DMS114 treated with DMSO at 0.1 percent for 48 hours (cell line): ENCODE results near the gene DDN.

Experiments
- DNase-seq: peaks from one replicate; lab custom pipeline; 2025; ENCODE audit not compliant: unreplicated experiment; lab: John Stamatoyannopoulos, UW

The DDN gene

DNA sequence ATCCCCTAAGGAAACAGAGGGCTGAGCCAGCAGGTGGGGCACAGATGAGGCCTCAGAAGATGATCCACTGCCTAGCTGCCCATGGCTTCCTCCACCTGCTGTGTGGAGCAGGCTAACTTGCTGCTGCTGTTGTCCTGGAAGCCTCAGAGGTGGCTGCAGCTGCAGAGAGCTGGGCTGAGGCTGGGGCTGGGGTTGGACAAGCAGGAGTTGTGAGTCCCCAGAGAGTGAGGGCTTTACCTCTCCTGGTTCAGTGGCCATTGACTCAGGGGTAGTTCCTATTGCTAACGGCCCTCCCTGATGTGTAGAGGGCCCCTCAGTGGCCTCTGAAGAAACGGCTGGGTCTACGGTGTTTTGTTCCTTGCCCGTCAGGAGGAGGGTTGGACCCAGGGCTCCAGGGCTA lies 33.1 kb upstream of the DDN start:
- no peak for DNase-seq

DNA sequence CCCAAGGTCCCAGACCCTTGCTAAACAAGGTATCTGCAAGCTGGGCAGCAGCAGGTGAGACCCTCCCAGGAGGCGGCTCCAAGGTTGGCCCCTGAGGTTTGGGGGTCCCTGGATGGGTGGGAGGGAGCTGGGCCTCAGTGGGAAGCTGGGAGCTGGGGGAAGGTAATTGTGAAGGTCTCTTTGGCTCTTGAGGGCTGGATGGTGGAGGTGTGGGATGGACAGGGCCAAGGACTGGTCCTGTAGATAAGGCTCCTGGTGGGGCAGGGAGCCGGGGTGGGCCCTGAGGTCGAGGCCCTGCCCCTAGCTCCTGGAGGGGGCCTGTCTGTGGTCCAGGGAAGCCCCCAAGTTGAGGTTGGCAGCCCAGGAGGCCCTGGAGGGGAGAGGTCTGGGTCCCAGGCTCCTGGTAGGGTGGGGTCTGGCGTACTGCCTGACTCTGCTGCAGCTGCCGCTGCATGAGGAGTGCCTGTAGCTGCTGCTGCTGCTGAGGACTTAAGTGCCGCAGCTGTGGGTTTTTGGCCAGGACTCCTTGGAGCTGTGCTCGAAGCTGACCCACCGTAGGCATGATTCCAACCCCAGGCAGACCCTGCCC lies 32.5 kb upstream of the DDN start:
- no peak for DNase-seq

DNA sequence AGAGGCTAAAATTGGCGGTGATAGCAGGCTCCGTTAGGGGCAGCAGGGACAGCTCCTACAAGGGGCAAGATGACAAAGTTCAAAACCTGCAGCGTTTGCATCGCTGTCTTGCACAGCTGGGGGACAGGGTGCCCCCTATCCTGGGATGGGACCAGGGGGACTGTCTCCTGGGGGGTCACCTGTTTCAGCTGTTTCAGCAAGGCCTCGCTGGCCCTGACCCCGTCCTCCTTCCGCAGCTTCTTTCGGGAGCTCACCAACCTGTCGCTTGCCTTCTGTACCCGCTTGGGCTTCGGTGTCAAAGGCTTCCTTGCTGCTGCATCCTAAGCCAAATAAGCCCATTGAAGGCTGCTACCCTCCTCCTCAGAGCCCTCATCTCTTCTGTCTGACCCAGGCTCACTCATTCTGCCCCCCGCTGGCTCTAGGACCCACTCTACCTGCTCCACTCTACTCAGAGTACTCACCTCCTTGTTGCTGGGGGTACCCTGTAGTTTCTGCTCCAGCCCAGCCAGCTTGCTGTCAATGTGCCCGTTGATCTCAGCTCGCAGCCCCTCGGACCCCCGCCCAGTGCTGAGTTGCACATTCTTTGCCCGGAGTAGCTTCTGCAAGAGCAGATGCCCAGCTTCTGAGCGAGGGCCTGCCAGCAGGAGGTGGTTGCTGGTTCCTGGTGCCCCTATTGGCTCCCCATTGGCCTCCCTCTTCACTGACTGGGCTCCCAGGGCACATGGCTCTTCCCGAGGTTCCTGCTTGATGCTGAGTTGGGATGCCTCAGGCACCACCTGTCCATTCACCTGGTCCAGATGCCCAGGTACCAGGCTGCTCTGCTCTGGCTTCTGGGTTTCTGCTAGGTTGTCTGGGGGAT lies 31.8 kb upstream of the DDN start:
- no peak for DNase-seq

DNA sequence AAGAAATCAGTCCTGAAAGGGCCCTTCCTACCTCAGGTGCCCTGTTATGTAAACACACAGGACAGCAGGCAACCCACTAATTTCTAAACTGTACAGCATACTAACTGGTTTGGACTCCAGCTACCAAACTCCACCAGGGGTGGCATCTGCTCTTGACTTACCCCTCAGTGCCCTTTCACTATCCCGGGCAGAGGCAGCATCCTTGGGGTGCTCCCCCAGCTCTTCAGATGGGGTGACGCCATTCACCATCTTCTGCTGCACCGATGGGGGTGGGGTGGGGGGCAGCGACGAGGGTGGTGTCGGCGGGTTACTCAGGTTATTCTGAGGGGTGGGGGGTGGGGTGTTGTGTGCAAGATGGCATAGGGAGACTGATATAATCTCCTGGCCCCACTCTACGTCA lies 30.9 kb upstream of the DDN start:
- no peak for DNase-seq

DNA sequence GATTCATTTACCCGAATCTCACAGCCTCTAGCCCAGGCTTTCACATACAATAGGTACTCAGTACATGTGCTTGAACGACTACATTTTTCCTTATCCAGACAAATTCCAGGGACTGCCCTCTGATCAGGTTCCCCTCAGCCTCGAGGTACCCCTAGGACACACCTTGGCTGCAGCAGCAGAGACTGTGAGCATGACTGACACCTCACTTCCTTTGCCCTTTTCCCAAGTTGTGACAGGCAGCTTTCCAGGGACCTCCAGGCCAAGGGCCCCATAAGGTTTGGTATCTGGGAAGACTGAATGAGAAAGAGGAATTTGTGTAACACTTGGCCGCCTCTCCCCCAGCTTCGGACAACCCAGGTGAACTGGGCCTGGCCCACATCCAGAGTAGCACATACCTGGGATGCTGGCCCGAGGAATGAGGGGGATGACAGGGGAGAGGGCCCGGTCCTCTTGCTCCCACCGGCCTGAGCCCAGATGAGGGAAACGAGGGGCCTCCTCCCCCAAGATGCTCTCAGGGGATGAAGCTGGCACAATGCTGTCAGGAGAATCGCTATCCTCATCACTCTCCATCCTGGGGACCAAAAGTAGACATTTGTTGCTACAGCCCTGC lies 29.6 kb upstream of the DDN start:
- DNase-seq = no peak

DNA sequence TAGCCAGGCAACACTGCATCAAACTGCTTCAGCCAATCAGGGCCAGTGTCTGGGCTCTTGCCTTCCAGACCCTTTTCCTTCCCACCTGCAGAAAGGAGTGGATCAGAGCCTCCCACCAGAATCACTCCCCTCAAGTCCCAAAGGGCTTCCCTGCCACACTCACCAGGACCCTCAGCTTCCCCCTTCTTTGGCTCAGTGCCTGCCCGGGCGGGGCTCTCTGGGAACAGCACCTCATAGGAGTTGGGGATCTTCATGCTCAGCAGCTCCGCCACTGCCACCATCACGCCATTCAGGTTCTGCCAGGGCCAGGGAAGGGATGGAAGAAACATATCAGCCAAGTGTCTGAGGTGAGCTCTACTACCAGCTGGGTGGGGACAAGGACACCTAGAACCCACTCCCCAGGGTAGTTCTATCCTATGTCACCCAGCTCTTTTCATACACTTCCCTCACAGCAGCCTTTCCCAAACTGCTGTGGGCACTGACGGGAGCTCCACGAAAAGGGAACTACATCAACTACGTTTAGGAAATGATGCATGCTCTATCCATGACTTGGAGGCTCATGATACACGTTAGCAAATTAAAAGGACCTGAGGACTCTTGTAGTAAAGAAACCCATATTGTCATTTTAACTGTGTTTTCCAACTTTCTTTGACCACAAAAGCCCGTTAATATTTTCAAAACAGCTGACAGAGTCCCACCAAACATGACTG lies 28.8 kb upstream of the DDN start:
- no peak for DNase-seq

DNA sequence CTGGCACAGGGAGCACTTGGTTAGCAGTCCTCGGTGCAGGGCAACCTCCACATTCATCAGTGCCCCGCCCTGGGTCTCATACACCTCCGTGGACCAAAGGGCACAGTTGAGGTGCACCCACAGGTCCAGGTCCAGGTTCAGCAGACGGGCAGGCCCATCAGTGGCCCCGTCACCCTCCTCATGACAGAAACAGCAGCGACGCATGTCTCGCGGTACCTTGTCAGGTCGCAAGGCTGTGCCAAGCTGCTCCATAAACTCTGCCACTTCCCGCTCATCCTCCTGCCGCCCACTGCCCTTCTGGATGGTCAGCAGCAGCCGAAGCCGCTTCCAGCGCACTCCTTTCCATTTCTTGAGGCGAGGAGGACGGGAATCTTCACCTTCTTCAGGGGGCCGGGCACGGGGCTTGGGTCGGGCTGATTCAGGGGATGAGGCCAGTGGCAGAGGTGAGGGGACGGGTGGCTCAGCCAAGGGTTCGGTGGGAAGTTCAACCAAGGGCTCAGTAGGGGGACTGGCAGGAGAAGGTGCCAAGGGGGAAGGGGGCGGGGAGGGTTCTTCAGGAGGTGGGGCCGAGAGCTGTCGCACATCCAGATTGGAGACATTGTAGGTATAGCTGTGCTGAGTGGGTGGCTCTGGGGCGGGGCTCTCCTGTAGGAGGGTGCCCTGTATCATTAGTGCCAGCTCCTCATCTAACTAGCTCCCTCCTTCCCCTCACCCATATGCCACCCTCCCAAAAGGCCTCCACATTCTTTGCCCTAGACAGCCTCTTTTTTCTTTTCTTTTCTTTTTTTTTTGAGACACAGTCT lies 27.7 kb upstream of the DDN start:
- no peak for DNase-seq

DNA sequence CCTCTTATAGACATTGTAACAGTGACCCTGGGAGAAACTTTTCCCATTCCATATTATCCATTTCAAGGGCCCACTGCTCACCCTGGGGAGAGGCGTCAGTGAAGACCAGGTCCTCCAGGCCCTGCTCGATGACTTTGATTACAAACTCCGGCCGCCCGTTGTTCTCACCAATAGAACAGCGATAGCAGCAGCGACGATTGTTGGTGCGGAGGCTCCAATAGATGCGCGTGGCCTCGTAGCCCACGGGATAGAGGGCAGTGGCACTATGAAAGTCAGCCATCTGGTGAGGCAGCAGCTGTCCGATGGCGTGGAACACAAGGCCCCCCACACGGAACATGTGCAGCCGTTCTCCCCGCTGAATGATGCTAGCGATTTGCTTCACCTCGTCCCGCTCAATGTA lies 26.9 kb upstream of the DDN start:
- no peak for DNase-seq

DNA sequence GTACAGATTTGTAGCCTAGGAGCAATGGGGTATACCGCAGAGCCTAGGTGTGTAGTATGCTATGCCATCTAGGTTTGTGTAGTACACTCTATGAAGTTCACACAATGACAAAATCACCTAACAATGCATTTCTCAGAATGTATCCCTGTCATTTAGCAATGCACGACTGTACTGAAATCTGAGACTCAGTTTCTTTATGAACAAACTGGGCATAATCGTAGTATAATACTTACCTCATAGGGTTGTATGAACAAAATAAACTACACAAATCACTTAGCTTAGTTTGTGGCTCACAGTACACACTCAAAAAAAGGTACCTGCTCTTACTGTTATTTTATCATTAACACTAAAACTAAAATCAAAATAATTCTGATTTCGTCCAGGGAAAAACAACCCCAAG lies 26.3 kb upstream of the DDN start:
- no peak for DNase-seq

DNA sequence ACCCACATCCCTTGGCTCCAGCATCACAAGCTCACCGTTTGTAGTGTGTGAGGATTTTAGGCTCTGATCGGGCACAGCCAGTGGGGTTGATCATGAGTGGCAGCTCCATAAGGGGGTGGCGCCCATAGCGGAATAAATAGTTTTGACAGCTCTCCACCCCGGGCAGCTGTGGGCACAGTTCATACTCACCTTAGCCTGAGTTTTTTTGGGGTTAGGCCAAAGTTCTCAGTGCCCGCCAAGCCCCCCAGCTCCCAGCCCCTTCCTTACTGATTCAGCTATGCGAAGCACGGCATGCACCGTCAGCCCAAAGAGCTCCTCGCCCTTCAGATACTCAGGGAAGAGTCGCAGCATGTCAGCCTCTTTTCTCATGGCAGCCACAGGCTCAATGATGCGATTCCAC lies 25.4 kb upstream of the DDN start:
- no peak for DNase-seq

DNA sequence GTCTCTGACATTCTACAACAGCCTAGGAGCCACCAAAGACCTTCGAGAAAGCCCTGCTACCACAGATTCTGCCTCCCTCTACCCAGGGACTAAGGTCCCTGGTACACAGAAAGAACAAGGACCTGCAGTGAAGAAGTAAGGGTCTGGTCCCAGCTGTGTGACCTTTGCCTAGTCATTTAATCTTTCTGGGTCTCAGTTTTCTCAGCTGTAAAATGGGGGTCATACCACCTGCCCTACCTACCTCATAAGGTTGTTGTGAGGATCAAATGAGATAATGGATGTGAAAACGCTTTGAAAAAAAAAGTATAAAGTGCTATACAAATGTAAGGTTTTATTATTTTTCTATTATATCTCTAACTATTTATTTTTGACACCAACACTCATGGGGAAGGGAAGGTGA lies 24.6 kb upstream of the DDN start:
- DNase-seq = no peak

DNA sequence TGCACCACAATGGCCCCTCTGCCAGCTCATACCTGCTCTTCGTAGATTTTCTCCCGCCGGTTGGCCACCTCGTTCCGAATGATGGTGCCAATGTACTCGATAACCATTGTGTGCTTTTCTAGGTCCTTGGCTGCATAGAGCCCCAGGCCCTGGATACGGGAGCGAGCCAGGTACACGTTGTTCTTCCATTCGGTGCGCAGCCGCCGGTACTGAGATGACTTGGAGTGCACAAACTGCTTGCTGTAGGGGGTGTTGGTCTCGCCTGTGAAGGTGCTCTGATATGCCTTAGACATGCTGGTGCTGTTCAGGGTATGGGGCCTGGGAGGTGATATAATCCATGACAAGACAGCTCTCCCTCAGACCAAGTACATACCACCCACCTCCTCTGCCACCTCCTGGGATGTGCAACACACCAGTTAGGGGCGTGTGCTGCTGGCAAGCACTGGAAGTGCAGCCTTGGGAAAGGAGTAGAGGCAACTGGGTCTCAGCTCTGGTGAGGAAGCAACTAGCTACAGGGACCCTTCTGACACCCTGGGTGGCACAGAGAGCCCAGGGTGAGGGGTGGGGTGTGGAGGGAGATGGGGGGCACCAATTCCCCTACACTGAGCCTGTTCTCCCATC lies 23.5 kb upstream of the DDN start:
- no peak for DNase-seq

DNA sequence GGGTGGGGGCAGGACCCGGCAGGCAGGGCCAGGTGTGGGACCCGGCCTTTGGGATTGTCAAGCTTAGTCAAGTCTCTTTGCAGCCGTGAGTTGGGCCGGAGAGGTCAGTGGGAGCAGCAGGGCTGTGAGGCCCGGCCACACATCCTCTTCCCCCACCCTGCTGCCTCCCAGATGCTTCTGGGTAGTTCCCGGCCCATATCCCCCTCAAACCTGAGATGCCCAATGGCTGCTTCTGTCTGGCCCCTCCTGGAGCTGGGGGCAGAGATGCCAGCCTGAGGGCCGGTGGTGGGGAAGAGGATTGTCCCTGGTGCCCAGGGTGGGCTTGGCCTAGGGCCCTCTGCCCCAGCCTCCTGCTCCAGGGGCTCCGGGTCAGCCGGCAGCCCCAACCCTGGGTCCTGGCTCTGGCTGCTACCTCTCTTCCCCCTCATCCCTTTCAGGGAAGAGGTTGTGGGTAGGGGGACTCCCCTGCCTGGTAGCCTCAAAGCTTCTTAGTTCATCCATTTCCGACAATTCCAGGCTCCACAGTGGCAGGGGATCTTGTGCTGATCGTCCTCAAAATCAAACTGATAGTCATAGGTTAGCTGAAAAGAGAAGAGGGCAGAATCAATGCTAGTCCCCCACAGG lies 22.2 kb upstream of the DDN start:
- no peak for DNase-seq

DNA sequence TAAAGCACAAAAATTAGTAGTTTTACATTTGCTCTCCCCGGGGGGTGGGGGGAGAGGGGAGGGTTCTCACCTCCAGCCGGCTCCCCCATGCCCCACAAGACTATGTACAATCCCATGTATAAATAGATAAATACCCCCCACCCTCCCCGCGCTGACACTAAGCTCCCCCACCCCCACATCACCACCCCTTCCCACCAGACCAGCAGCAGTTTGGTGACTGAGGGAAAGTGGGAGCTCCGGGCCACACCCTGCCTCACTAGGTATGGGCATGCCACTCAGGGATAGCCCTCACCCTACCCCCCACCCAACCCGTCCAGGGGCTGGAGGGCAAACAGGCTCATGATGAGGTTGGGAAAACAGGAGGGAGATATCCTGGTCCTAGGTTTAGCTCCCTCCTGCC lies 21.3 kb upstream of the DDN start:
- no peak for DNase-seq

DNA sequence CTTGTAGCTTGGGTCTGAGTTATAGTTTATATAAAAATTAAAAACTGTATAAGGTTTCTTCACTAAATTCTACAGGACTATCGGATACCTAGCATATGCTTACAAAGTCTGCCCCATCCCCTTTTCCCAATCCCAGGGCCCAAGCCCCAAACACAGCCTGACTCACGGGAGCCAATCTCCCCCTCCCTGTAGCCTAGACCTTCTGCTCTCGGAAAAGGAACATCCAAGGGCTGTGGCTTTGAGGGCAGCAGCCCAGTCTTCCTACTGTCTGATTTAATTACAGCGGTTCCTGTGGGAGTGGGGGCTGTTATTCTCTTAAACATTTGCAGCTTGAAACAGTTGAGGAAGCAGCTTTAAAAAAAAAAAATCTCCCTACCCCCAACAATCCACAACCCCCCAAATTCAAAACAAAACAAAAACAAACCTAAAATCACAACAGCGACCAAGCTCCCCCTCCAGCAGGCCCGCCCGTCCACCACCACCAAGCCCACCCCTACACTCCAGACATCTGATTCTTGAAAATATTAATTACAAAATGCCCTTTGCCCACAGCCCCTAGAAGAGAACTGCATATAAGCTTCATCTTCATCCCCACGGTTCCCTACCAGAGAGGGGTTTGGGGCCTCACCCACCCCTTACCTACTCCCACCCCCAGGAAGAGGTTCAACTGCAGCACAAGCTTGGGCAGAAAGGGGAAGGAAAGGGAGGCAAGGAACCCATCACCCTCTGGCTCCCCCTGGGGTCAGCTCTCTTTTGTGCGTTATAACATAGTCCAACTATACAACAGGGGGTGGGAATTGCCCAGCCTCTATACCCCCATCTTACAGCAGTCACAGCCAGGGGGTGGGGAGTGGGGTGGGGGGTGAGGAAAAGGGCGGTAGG lies 20.5 kb upstream of the DDN start:
- peak; percentile 60 for DNase-seq

DNA sequence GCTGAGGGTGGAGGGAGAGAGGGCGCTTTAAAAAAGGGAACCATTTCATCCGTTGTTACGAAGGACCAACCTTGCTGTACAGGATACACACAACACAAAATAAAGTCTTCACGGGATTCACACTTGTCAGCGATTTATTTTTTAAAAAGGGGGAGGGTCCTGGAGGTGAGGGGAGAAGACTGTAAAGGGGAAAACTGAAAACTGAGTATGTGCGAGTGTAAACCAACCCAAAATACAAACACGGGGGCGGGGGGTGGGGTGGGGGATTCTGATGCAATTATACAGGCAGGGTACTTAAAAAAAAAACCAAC lies 19.9 kb upstream of the DDN start:
- no peak for DNase-seq

DNA sequence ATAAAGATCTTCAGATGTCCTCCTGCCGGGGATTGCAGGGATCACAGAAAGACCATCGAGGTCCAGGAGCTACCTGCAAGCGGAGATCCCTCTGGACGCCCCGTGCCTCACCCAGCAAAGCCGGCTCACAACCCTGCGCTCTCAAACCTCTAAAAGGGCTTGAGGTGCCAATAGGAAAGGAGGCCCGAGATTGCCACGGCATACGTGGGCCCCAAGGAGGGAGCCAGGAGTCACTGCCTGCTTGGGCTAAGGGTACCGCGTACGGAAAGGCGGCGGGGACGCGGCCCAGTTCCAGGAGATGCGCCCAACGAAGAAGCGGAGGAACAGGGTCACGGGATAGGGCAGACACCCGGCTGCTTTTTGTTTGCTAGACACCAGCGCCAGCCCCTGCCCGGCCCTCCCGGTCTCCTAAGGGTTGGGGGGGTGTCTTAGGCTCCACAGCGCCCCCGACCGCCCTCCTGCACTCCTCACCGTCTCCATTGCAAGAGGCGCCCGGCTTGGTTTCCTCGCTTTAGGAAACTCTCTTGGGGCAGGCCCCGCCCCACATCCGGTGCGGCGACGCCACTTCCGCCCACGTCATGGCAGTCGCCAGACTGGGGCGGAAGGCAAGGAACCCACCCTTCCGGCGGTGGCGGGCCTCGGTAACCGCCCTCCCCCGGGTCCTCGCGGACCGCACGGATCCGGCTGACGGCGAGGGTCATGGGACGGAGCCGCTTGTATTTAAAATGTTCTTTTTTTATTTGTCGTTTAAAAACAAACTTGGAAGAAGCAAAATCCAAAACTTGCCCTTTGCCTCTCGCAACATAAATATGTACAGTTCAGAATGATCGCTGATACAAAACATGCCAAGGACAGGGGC lies 19.3 kb upstream of the DDN start, which contains the start of gene PRKAG1:
Gene PRKAG1, minus strand, starts transcription at position 516 of the 859 bp plus-strand sequence. Its CDS starts 36 bp downstream, at position 480.
- DNase-seq = peak; percentile 92

DNA sequence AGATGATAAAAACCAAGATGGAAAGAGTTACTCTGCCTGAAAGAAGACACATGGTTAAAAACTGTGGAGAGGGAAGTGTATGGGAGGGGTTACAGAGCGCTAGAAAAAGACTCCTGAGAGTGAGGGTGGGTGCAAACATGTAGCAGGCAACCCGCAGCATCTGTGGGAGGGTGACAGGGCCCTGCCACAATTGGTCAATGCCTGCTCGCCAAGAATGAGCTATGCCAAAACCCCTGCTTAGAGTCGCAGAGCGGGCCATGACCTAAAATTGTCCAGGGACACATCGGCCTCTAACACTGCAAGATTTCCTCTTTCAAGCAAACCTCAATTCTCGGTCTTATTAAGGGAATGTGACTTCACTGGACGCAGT lies 18.7 kb upstream of the DDN start:
- no peak for DNase-seq
